GM23338 (cell line): Measurements from ENCODE around the gene CDC42BPG. TPM values are rescaled to one million over a fixed set of nuclear protein-coding genes. Genes with fewer than 3 reads are reported as not detected.

ENCODE experiments used
- ATAC-seq: fragments of 200-7000 bp; cut with Tn5 transposase; 3 replicates; pipeline ENCODE4 v1.9.1; 2020
- DNase-seq: peaks from one replicate; pipeline ENCODE4 v3.0.0-alpha.2; 2015; ENCODE audit warnings: low spot score
- H2AFZ ChIP-seq: fragments of 200-600 bp; sonication (generic); 2 replicates; pipeline ENCODE4 v1.8.0; 2016; ENCODE audit warnings: antibody characterized with exemption, mild to moderate bottlenecking, moderate library complexity
- H3F3A ChIP-seq: fragments of 200-600 bp; sonication (generic); replicated peaks from 2 replicates; pipeline ENCODE4 v1.8.0; 2017; ENCODE audit warnings: antibody characterized with exemption, mixed run types, low read depth
- H3K27ac ChIP-seq: fragments of 200-600 bp; sonication (generic); 2 replicates; pipeline ENCODE4 v1.6.1; 2016; ENCODE audit warnings: low read depth
- H3K27me3 ChIP-seq: fragments of 200-600 bp; sonication (generic); 2 replicates; pipeline ENCODE4 v1.8.0; 2016; ENCODE audit warnings: mild to moderate bottlenecking, mixed run types, moderate library complexity; ENCODE audit not compliant: insufficient read depth
- H3K36me3 ChIP-seq: fragments of 200-600 bp; sonication (generic); 2 replicates; pipeline ENCODE4 v1.8.0; 2016; ENCODE audit warnings: mild to moderate bottlenecking; ENCODE audit not compliant: insufficient read depth
- H3K4me1 ChIP-seq: fragments of 200-600 bp; sonication (generic); 2 replicates; pipeline ENCODE4 v1.8.0; 2016; ENCODE audit warnings: mild to moderate bottlenecking, moderate library complexity; ENCODE audit not compliant: insufficient read depth
- H3K4me2 ChIP-seq: fragments of 200-600 bp; sonication (generic); 2 replicates; pipeline ENCODE4 v1.7.1; 2017; ENCODE audit warnings: mixed run types
- H3K4me3 ChIP-seq: fragments of 200-600 bp; sonication (generic); 2 replicates; pipeline ENCODE4 v1.6.1; 2016; ENCODE audit warnings: mixed run types
- H3K79me2 ChIP-seq: fragments of 200-600 bp; sonication (generic); replicated peaks from 2 replicates; pipeline ENCODE4 v1.8.0; 2017; ENCODE audit warnings: mild to moderate bottlenecking; ENCODE audit not compliant: insufficient read depth
- H3K9me2 ChIP-seq: fragments of 200-600 bp; sonication (generic); 2 replicates; pipeline ENCODE4 v1.8.0; 2017; ENCODE audit not compliant: insufficient read depth
- H4K20me1 ChIP-seq: fragments of 200-600 bp; sonication (generic); replicated peaks from 2 replicates; pipeline ENCODE4 v1.8.0; 2017; ENCODE audit warnings: mild to moderate bottlenecking; ENCODE audit not compliant: insufficient read depth
- H3K27ac Mint-ChIP-seq: 2 replicates; pipeline ENCODE4 v1.8.0; 2020; ENCODE audit warnings: inconsistent platforms, mild to moderate bottlenecking, moderate library complexity, mixed read lengths
- H3K27me3 Mint-ChIP-seq: 3 replicates; pipeline ENCODE4 v1.8.0; 2022; ENCODE audit warnings: low read depth, mild to moderate bottlenecking, moderate library complexity, mixed read lengths, inconsistent platforms; ENCODE audit not compliant: insufficient read depth, poor library complexity
- H3K36me3 Mint-ChIP-seq: 3 replicates; pipeline ENCODE4 v1.8.0; 2021; ENCODE audit warnings: low read depth, mild to moderate bottlenecking, inconsistent platforms, moderate library complexity, mixed read lengths
- H3K4me1 Mint-ChIP-seq: 3 replicates; pipeline ENCODE4 v1.8.0; 2020; ENCODE audit warnings: mild to moderate bottlenecking, inconsistent platforms, mixed read lengths
- H3K4me3 Mint-ChIP-seq: 3 replicates; pipeline ENCODE4 v1.8.0; 2021; ENCODE audit warnings: moderate library complexity, mild to moderate bottlenecking, inconsistent platforms, mixed read lengths
- H3K9me3 Mint-ChIP-seq: 3 replicates; pipeline ENCODE4 v1.8.0; 2020; ENCODE audit warnings: moderate library complexity, mild to moderate bottlenecking, inconsistent platforms, mixed read lengths
- CREB1 ChIP-seq: fragments of 250-450 bp; sonication (Bioruptor Pico); IDR thresholded peaks from 2 replicates; pipeline ENCODE4 v1.5.0; 2020; ENCODE audit warnings: low read depth, mild to moderate bottlenecking, moderate library complexity
- CTCF ChIP-seq, 2 experiments: fragments of 200-600 bp in 1 of 2; sonication (generic) in 1 of 2; conservative IDR thresholded peaks; 2 replicates each; pipeline versions ENCODE4 v1.5.1 to v1.6.1; 2016 to 2017; ENCODE audit warnings: antibody characterized with exemption in 2 of 2, low read depth in 2 of 2, mild to moderate bottlenecking in 2 of 2, moderate library complexity in 1 of 2
- EZH2phosphoT487 ChIP-seq: fragments of 200-600 bp; sonication (generic); IDR thresholded peaks from one replicate; pipeline ENCODE4 v1.8.1; 2018; ENCODE audit warnings: antibody characterized with exemption; ENCODE audit not compliant: unreplicated experiment
- JUNB ChIP-seq: IDR thresholded peaks from one replicate; pipeline ENCODE4 v1.6.1; 2016; ENCODE audit warnings: antibody characterized with exemption; ENCODE audit not compliant: unreplicated experiment
- NANOG ChIP-seq: IDR thresholded peaks from 2 replicates; pipeline ENCODE4 v1.6.1; 2016; ENCODE audit warnings: antibody characterized with exemption, borderline replicate concordance
- POLR2AphosphoS5 ChIP-seq: IDR thresholded peaks from 2 replicates; pipeline ENCODE4 v1.6.1; 2016; ENCODE audit warnings: antibody characterized with exemption, low read depth
- STAT1 ChIP-seq: IDR thresholded peaks from one replicate; pipeline ENCODE4 v1.6.1; 2016; ENCODE audit warnings: antibody characterized with exemption; ENCODE audit not compliant: unreplicated experiment
- ZNF462 ChIP-seq: fragments of 250-450 bp; sonication (Bioruptor Pico); IDR thresholded peaks from 2 replicates; pipeline ENCODE4 v1.5.0; 2020; ENCODE audit warnings: mild to moderate bottlenecking, moderate library complexity
- polyA plus RNA-seq: library from polyadenylated mRNA; unstranded; fragments of >200 nt; fragmentation: Nextera tagmentation; extraction: Ambion mirVana; gene quantifications from 2 replicates; pipeline ENCODE4 v1.2.1, GENCODE V29; 2016
- total RNA-seq: library from RNA; depleted of rRNA; stranded (reverse); fragments of >200 nt; shearing (Covaris generic); gene quantifications from 2 replicates; pipeline ENCODE4 v1.2.3, GENCODE V29; 2014
- TF ChIP-seq, protein P1 (sequence below): IDR thresholded peaks from 2 replicates; pipeline ENCODE4 v1.6.1; 2016; ENCODE audit warnings: antibody characterized with exemption
- TF ChIP-seq, protein P2 (sequence below): IDR thresholded peaks from one replicate; pipeline ENCODE4 v1.6.1; 2018; ENCODE audit warnings: antibody characterized with exemption; ENCODE audit not compliant: unreplicated experiment

Gene CDC42BPG
- total and polyA plus RNA-seq, 2 experiments from 2014 or later, result 2.3 to 11.6 TPM

GRCh38 chr11:64883575-64883974, 39.1 kb upstream of the CDC42BPG start:
- no peak for ATAC-seq
- Histone ChIP-seq H3K4me2 (no peak overlapping the region), H4K20me1 (no peaks in the 10 kb centered on the region), H3F3A (0 out of 2 replicates have a peak, but pooled peaks cover 5% of the 10 kb centered on the region), H3K36me3 (no peaks in the 10 kb centered on the region), H3K27ac (no peak overlapping the region), H3K9me2 (no peaks in the 10 kb centered on the region), H3K4me3 (no peak overlapping the region), H3K4me1 (peaks cover 18% of the 10 kb centered on the region; the same call in 1 of the 2 replicates), H2AFZ (no peak overlapping the region), H3K27me3 (no peaks in the 10 kb centered on the region), H3K79me2 (no peaks in the 10 kb centered on the region)
- Mint-ChIP-seq H3K36me3 (no peaks in the 10 kb centered on the region), H3K4me3 (no peak overlapping the region; the same call in 2 of the 3 replicates), H3K27ac (no peak overlapping the region), H3K9me3 (no peaks in the 10 kb centered on the region), H3K27me3 (peaks cover 4% of the 10 kb centered on the region), H3K4me1 (peaks cover 23% of the 10 kb centered on the region)
- no peak for DNase-seq
- TF ChIP-seq CREB1 (CRISPR knock-in tag), result no peak
- no peak for TF ChIP-seq STAT1
- TF ChIP-seq POLR2AphosphoS5, result no peak
- no peak for TF ChIP-seq CTCF (conservative IDR thresholded peaks at IDR 0.05; ENCODE audit: low read depth in 2 of 2)
- no peak for TF ChIP-seq JUNB
- no peak for TF ChIP-seq ZNF462
- TF ChIP-seq, protein P1, sequence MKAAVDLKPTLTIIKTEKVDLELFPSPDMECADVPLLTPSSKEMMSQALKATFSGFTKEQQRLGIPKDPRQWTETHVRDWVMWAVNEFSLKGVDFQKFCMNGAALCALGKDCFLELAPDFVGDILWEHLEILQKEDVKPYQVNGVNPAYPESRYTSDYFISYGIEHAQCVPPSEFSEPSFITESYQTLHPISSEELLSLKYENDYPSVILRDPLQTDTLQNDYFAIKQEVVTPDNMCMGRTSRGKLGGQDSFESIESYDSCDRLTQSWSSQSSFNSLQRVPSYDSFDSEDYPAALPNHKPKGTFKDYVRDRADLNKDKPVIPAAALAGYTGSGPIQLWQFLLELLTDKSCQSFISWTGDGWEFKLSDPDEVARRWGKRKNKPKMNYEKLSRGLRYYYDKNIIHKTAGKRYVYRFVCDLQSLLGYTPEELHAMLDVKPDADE, result no peak
- no peak for TF ChIP-seq EZH2phosphoT487
- TF ChIP-seq, protein P2, sequence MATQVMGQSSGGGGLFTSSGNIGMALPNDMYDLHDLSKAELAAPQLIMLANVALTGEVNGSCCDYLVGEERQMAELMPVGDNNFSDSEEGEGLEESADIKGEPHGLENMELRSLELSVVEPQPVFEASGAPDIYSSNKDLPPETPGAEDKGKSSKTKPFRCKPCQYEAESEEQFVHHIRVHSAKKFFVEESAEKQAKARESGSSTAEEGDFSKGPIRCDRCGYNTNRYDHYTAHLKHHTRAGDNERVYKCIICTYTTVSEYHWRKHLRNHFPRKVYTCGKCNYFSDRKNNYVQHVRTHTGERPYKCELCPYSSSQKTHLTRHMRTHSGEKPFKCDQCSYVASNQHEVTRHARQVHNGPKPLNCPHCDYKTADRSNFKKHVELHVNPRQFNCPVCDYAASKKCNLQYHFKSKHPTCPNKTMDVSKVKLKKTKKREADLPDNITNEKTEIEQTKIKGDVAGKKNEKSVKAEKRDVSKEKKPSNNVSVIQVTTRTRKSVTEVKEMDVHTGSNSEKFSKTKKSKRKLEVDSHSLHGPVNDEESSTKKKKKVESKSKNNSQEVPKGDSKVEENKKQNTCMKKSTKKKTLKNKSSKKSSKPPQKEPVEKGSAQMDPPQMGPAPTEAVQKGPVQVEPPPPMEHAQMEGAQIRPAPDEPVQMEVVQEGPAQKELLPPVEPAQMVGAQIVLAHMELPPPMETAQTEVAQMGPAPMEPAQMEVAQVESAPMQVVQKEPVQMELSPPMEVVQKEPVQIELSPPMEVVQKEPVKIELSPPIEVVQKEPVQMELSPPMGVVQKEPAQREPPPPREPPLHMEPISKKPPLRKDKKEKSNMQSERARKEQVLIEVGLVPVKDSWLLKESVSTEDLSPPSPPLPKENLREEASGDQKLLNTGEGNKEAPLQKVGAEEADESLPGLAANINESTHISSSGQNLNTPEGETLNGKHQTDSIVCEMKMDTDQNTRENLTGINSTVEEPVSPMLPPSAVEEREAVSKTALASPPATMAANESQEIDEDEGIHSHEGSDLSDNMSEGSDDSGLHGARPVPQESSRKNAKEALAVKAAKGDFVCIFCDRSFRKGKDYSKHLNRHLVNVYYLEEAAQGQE, result no peak
- TF ChIP-seq NANOG, result no peak
